Breast epithelium (tissue), 3 donors: ENCODE results near the gene RNF141.

Experiments
- CTCF ChIP-seq, 3 donors: fragments of 450-650 bp; IDR thresholded peaks; one replicate each; pipeline ENCODE4 v1.5.1; 2016 to 2017; ENCODE audit warnings: antibody characterized with exemption in 3 of 3, mild to moderate bottlenecking in 3 of 3, moderate library complexity in 3 of 3
- POLR2A ChIP-seq: fragments of 450-650 bp; IDR thresholded peaks from one replicate; pipeline ENCODE4 v1.6.1; 2016; ENCODE audit warnings: antibody characterized with exemption, mild to moderate bottlenecking, moderate library complexity

GRCh38 chr11:10537600-10537999 lies 3.4 kb downstream of the RNF141 start:
- TF ChIP-seq CTCF (IDR thresholded peaks at IDR 0.05), result no peak
- no peak for TF ChIP-seq POLR2A
